GM10266 (cell line): ENCODE data around the gene HES3.

ENCODE experiments used
- DNase-seq: peaks from one replicate; pipeline ENCODE4 v3.0.0; 2012; ENCODE audit errors: extremely low spot score
- TF ChIP-seq, protein P1 (sequence below): IDR thresholded peaks from 2 replicates; pipeline ENCODE4 v1.5.1; 2012; ENCODE audit warnings: mild to moderate bottlenecking, low read depth; ENCODE audit not compliant: control insufficient read depth, insufficient read depth; ENCODE audit errors: missing control alignments

The HES3 gene

DNA sequence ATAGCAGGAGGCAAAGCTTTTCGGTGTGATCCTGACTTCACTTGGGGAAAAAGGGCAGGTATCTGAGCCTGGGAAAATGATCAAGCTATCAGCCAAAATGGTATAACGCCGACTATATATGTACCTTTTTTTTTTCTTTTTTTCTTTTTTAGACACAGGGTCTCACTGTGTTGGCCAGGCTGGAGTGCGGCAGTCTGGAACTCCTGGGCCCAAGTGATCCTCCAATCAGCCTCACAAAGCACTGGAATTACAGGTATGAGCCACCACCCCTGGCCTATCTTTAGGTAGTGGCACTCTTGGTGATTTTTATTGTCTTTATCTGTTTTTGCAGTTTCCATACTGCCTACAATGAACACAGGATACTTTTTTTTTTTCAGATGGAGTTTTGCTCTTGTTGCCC is 6.9 kb upstream of the HES3 start:
- TF ChIP-seq, protein P1, sequence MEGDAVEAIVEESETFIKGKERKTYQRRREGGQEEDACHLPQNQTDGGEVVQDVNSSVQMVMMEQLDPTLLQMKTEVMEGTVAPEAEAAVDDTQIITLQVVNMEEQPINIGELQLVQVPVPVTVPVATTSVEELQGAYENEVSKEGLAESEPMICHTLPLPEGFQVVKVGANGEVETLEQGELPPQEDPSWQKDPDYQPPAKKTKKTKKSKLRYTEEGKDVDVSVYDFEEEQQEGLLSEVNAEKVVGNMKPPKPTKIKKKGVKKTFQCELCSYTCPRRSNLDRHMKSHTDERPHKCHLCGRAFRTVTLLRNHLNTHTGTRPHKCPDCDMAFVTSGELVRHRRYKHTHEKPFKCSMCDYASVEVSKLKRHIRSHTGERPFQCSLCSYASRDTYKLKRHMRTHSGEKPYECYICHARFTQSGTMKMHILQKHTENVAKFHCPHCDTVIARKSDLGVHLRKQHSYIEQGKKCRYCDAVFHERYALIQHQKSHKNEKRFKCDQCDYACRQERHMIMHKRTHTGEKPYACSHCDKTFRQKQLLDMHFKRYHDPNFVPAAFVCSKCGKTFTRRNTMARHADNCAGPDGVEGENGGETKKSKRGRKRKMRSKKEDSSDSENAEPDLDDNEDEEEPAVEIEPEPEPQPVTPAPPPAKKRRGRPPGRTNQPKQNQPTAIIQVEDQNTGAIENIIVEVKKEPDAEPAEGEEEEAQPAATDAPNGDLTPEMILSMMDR, result no peak
- DNase-seq, result no peak

DNA sequence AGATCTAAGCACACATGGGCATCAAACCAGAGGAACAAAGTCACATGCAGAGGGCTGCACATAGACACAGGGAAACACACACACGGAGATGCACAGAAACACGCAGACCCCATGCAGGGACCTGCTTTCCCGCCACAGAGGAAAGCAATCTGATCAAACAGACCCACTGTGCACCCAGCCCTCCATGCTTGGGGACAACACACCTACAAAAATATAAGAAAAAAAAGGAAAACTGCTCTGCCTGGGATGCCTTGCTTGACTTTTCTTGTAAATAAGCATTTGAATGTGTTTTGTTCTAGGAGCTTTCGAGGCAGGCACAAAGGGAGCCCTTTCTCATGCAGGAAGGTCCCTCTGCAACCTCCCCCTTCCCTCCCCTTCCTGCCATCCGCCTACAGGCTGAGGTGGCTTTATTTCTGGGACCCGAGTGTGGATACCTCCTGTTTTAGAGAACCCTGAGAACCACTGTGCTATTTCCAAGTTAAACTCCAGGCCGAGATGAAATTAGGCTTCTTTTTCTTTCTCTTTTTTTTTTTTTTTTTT is 4.7 kb upstream of the HES3 start:
- TF ChIP-seq, protein P1, result no peak
- no peak for DNase-seq

DNA sequence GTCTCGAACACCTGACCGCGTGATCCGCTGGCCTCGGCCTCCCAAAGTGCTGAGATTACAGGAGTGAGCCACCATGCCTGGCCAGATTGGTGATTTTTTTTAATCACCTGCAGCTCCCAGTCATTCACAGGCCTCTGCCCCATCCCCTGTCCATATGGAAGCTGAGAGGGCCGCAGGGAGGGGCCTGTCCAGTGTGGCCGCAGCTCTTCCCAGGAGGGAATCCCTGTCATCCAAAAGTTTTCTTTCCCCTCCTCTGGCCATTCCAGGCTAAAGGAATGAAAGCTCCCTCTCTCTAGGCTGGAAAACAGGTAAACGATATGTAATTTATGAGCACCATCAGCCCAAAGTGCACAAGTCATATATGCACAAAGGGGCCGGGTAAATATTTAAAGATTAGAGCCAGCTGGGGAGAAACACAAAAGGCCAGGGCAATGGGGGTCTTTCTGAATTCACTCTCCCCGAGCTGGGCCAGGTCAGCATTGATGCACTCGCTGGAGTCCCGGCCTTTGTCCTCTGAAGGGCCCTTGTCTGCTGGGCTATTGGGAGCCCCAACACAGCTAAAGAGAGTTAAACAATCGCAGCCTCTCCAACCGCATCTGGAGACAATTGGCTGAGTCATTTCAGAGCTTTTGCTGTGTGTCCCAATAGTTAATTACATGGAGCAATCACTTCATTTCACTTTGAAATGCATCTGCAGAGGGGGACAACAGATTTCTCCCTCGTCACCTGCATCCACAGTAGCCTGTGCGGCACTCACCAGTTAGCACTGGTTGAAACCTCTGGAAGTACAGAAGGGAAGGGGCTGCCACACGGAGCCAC is 3.8 kb upstream of the HES3 start:
- no peak for DNase-seq
- TF ChIP-seq, protein P1, result no peak

DNA sequence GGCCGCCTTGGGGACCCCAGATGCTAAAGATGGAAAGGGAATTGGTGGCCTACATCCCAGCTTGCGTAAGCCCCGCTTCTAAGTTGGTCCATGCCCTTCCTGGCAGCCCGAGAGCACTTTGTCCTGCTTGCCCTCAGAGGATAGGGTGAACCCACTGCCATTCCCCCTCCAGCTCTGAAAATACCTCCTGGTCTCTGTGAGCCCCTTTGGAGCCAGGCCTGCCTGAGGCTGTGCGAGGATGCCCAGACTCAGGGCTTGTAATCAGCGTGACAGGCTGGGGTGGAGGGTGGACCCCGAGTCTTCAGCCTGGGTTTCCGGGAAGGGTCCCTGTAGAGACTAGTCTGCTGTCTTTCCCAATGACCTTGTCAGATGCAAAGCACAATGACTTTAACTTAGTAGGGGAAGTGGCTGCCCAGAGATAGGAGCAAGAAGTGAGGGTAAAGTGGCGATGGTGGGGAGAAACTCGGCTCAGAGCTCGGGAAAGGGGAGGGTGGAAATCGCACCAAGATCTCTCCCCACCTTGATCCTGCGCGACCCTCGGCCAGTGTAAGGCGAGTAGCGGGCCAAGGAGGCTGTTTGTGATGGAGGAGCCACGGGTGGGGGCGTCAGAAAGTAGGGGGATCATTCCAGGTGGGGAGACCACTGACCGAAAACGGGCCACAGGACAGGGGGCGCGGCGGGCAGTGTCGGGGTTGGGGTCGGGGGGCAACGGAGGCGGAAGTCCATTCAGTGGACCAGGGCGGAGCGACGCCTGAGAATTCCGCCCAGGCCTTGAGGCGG is 2.7 kb upstream of the HES3 start:
- DNase-seq, result no peak
- TF ChIP-seq, protein P1, result no peak

DNA sequence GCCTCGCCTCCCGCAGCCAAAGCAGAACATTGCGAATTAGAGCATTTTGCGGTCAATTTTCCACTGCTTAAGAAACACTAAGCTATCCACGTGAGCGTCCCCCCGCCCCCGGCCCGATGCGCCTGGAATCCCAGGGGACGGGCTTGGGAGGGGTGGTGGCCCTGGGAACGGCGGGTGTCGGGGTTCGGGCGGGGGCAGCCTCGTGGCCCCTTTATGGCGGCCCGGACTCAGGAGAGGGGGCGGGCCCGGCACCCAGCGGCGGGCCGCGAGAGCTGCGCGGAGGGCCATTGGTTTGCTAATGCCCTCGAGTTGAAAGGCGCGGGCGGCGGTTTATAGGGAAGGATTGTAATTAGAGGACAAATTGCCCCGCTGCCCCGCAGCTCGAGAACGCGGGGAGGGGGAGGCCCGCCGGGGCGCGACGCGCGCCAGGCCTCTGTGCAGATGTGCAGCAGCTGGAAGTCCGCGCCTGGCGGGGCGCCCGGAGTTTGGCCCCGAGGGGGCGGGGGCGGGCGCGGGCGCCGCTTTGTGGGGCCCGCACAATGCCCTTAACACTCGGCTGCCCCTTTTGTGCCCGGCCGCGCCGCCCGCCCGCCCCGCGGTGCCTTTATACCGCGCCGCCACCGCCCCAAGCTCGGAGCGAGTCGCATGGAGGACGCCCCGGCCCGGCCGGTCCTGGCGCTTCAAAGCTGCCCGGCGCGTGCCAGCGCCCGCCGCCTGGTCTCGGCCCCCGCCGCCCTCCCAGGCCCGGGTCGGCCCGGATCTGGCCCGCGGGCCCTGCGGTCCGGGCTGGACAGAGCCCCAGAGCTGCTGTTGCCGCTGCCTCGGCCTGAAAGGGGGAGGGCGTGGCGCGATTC is 1.9 kb upstream of the HES3 start:
- DNase-seq, result no peak

DNA sequence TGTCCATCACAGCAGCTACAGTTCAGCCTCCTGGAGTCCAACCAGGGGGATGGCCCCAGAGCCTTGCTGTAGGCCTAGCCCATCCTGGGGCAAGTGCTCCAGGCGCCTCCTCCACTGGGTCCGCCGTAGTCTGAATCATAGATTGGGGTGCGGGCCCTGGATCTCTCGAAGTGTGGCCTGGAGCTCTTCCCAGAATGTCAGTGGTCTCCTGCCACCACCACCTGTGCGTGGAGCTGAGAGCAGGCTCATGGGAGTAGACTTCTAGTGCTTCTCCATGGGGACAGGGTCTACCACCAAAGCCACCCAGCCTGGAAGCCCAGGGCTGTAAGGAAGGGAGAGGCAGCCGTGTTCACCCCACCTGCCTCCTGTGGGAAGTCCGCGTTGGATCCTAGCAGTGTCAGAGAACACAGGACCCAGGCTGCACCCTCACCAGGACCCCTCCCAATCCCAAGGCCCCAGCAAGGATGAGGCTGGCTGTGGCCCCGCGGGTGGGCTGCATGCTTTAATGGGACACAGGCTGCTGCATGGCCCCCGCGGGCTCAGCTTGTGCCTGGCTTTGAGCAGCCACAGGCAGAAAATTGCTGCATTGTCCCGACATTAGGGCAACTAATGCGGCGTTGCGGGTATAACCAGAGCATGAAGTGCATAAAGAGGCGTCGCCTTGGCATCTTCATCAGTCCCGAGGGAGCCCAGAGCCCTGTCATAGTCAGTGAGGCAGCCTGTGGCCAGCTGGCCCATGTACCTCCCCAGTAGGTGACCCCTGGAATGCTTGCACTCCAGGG is 735 bp upstream of the HES3 start:
- TF ChIP-seq, protein P1, result no peak

More for the DNA sequence above, 1.9 kb upstream of the HES3 start:
- TF ChIP-seq, protein P1, result no peak

More for the DNA sequence above, 735 bp upstream of the HES3 start:
- DNase-seq, result no peak
